Renal cortex interstitium (tissue), 15 donors: ENCODE data around the gene CKAP5. TPM values are rescaled to one million over a fixed set of nuclear protein-coding genes. Genes with fewer than 3 reads are reported as not detected.

Experiments
- DNase-seq, 11 donors: peaks; one replicate each; pipeline ENCODE4 v3.0.0-alpha.2; 2013; ENCODE audit warnings: low read depth in 9 of 11, low spot score in 4 of 11; ENCODE audit errors: extremely low read depth in 1 of 11
- long read RNA-seq, 16 experiments: transcript quantifications; one replicate each; lab custom pipeline, GENCODE V29; 2026
- polyA plus RNA-seq, 3 donors: library from polyadenylated mRNA; unstranded; fragments of 120-200 nt; gene quantifications; one replicate each; pipeline ENCODE4 v1.2.1, GENCODE V29; 2013; ENCODE audit not compliant: insufficient read length in 3 of 3

CKAP5 gene
- 100 to 1,000 TPM in 2 of 3 donors, 10 to 100 TPM in 1; 82.3 to 112 (median 108) TPM for polyA plus RNA-seq
- long read RNA-seq, donor 1, result 0 reads
- long read RNA-seq, donor 2, partial matches to known transcripts, result 5 of 5 reads
- long read RNA-seq, donor 2, other reads (novel, unspliced or antisense), result 0 of 5 reads
- long read RNA-seq, donor 3, full-length matches to known transcripts, result 2 of 16 reads
- long read RNA-seq, donor 3, partial matches to known transcripts, result 14 of 16 reads
- long read RNA-seq, donor 3, other reads (novel, unspliced or antisense), result 0 of 16 reads
- long read RNA-seq, donor 4, full-length matches to known transcripts, result 3 of 12 reads
- long read RNA-seq, donor 4, partial matches to known transcripts, result 9 of 12 reads
- long read RNA-seq, donor 4, other reads (novel, unspliced or antisense), result 0 of 12 reads
- long read RNA-seq, donor 5, result 0 reads
- long read RNA-seq, donor 6, partial matches to known transcripts, result 14 of 14 reads
- long read RNA-seq, donor 6, other reads (novel, unspliced or antisense), result 0 of 14 reads
- long read RNA-seq, donor 7, partial matches to known transcripts, result 5 of 6 reads
- long read RNA-seq, donor 7, other reads (novel, unspliced or antisense), result 0 of 6 reads
- long read RNA-seq, donor 8, partial matches to known transcripts, result 13 of 14 reads
- long read RNA-seq, donor 8, other reads (novel, unspliced or antisense), result 0 of 14 reads
- long read RNA-seq, donor 9, partial matches to known transcripts, result 12 of 12 reads
- long read RNA-seq, donor 9, other reads (novel, unspliced or antisense), result 0 of 12 reads
- long read RNA-seq, donor 10, partial matches to known transcripts, result 6 of 7 reads
- long read RNA-seq, donor 10, other reads (novel, unspliced or antisense), result 0 of 7 reads
- long read RNA-seq, donor 11, full-length matches to known transcripts, result 2 of 2 reads
- long read RNA-seq, donor 11, partial matches to known transcripts, result 0 of 2 reads
- long read RNA-seq, donor 11, other reads (novel, unspliced or antisense), result 0 of 2 reads
- long read RNA-seq, donor 12, result 0 reads
- long read RNA-seq, donor 13, result 0 reads
- long read RNA-seq, donor 14, result 0 reads
- long read RNA-seq, donor 15, result 0 reads
- long read RNA-seq, donor 16, full-length matches to known transcripts, result 2 of 92 reads
- long read RNA-seq, donor 16, partial matches to known transcripts, result 90 of 92 reads
- long read RNA-seq, donor 16, other reads (novel, unspliced or antisense), result 0 of 92 reads

GRCh38 chr11:46845740-46846509, at the start of gene CKAP5:
TSS of gene CKAP5 (minus strand) at chr11:46846280. CDS start at chr11:46821231, 25,049 bp downstream.
- DNase-seq, result peak; percentile 69 to 90 (median 83)

- DNase-seq, result no peak
Observed at GRCh38 chr11:46895821-46896220, 49.7 kb upstream of the CKAP5 start.

- no peak for DNase-seq
Observed at GRCh38 chr11:46894961-46895360, 48.9 kb upstream of the CKAP5 start.

- DNase-seq, result no peak
Observed at GRCh38 chr11:46894506-46894905, 48.4 kb upstream of the CKAP5 start.

GRCh38 chr11:46892838-46893237, 46.8 kb upstream of the CKAP5 start:
- no peak for DNase-seq

- no peak for DNase-seq
Observed at GRCh38 chr11:46892109-46892508, 46.0 kb upstream of the CKAP5 start.

GRCh38 chr11:46890665-46891064, 44.6 kb upstream of the CKAP5 start:
- DNase-seq, result no peak

GRCh38 chr11:46889689-46890475, 43.8 kb upstream of the CKAP5 start:
- DNase-seq, result peak in 8 of 11 donors; percentile 39 to 75 (median 56)

- no peak for DNase-seq
Observed at GRCh38 chr11:46889251-46889650, 43.2 kb upstream of the CKAP5 start.

- no peak for DNase-seq
Observed at GRCh38 chr11:46888636-46889035, 42.6 kb upstream of the CKAP5 start.

GRCh38 chr11:46886211-46886610, 40.1 kb upstream of the CKAP5 start:
- DNase-seq, result no peak

- DNase-seq, result no peak
Observed at GRCh38 chr11:46879056-46879585, 33.0 kb upstream of the CKAP5 start.

GRCh38 chr11:46877580-46877979, 31.5 kb upstream of the CKAP5 start:
- no peak for DNase-seq

- no peak for DNase-seq
Observed at GRCh38 chr11:46876471-46876870, 30.4 kb upstream of the CKAP5 start.

GRCh38 chr11:46874586-46874985, 28.5 kb upstream of the CKAP5 start:
- no peak for DNase-seq

GRCh38 chr11:46868912-46869311, 22.8 kb upstream of the CKAP5 start:
- DNase-seq, result no peak

- DNase-seq, result no peak
Observed at GRCh38 chr11:46865340-46865739, 19.3 kb upstream of the CKAP5 start.

- DNase-seq, result no peak
Observed at GRCh38 chr11:46860218-46860617, 14.1 kb upstream of the CKAP5 start.
